Panc1 (cell line): ENCODE data around the gene TAF6. TPM values are rescaled to one million over a fixed set of nuclear protein-coding genes. Genes with fewer than 3 reads are reported as not detected.
A peak's percentile ranks its signal among the peaks of the same experiment; 100 is the strongest.

ENCODE experiments used
- ATAC-seq: fragments of 200-7000 bp; cut with Tn5 transposase; 2 replicates; pipeline ENCODE4 v1.9.1; 2020; ENCODE audit warnings: mild to moderate bottlenecking, moderate library complexity
- BruUV-seq: library from RNA; stranded (reverse); fragments of 400-500 nt; replicated peaks from 2 replicates; lab custom pipeline; 2021; lab: Mats Ljungman, UMichigan
- CTCF ChIA-PET: fragments of 300-600 bp; sonication (Branson Sonifier 250); formaldehyde crosslinking; loops from one replicate; lab custom pipeline; 2022; ENCODE audit warnings: antibody characterized with exemption; lab: Charles Lee
- POLR2A ChIA-PET: fragments of 300-600 bp; sonication (Branson Sonifier 250); formaldehyde crosslinking; loops from one replicate; lab custom pipeline; 2022; ENCODE audit warnings: antibody characterized with exemption; lab: Charles Lee
- DNase-seq: peaks from one replicate; pipeline ENCODE4 v3.0.0-alpha.2; 2010; ENCODE audit warnings: low read depth, low spot score
- H3K27ac ChIP-seq: 2 replicates; pipeline ENCODE4 v1.5.1; 2011; ENCODE audit warnings: mild to moderate bottlenecking, low read length, inconsistent platforms
- H3K27me3 ChIP-seq: fragments of 200-500 bp; sonication (Bioruptor generic); 2 replicates; pipeline ENCODE4 v1.6.0; 2014; ENCODE audit warnings: low read length, inconsistent platforms; ENCODE audit not compliant: control insufficient read depth, insufficient read depth
- H3K36me3 ChIP-seq: fragments of 200-500 bp; sonication (Bioruptor generic); 2 replicates; pipeline ENCODE4 v1.5.1; 2014; ENCODE audit warnings: inconsistent platforms, mild to moderate bottlenecking, low read length, moderate library complexity; ENCODE audit not compliant: control insufficient read depth, insufficient read depth
- H3K4me1 ChIP-seq: 2 replicates; pipeline ENCODE4 v1.5.1; 2011; ENCODE audit warnings: inconsistent platforms, mild to moderate bottlenecking, low read length, moderate library complexity; ENCODE audit not compliant: control insufficient read depth, insufficient read depth
- H3K4me3 ChIP-seq, 2 experiments: 2 replicates each; pipeline ENCODE4 v1.5.1; 2011 to 2012; ENCODE audit warnings: low read depth in 2 of 2, low read length in 2 of 2, mild to moderate bottlenecking in 2 of 2, inconsistent platforms in 1 of 2, moderate library complexity in 1 of 2
- H3K9me3 ChIP-seq: fragments of 200-500 bp; sonication (Bioruptor generic); 2 replicates; pipeline ENCODE4 v1.5.1; 2014; ENCODE audit warnings: low read depth, mild to moderate bottlenecking, inconsistent platforms, low read length, moderate library complexity; ENCODE audit not compliant: control insufficient read depth, insufficient read depth
- CTCF ChIP-seq: fragments of 450-650 bp; IDR thresholded peaks from 2 replicates; pipeline ENCODE4 v1.5.1; 2017; ENCODE audit warnings: mild to moderate bottlenecking
- POLR2AphosphoS5 ChIP-seq: IDR thresholded peaks from 2 replicates; pipeline ENCODE4 v1.6.1; 2012; ENCODE audit warnings: mild to moderate bottlenecking, low read depth, low read length, moderate library complexity
- SIN3A ChIP-seq: IDR thresholded peaks from 2 replicates; pipeline ENCODE4 v1.6.1; 2012; ENCODE audit warnings: low read depth, mild to moderate bottlenecking, low read length, moderate library complexity, borderline replicate concordance; ENCODE audit not compliant: insufficient read depth
- TCF7L2 ChIP-seq: IDR thresholded peaks from 2 replicates; pipeline ENCODE4 v1.6.1; 2011; ENCODE audit warnings: mild to moderate bottlenecking, low read depth, low read length, inconsistent platforms
- in situ Hi-C: cut with HindIII; loops from 2 replicates; pipeline ENCODE4 v1.10.0; 2016; ENCODE audit warnings: low sequenced_read_pairs, low pct_unique_long_range_greater_than_20kb
- intact Hi-C: fragments of 100-400 bp; cut with micrococcal nuclease; formaldehyde crosslinking; loops from one replicate; pipeline ENCODE4 v1.10.0; 2022; ENCODE audit not compliant: unreplicated experiment
- total RNA-seq: library from RNA; stranded (reverse); gene quantifications from one replicate; pipeline ENCODE4 v1.2.1, GENCODE V29; 2021; ENCODE audit not compliant: unreplicated experiment

The TAF6 gene
- total RNA-seq, 1 experiment from 2014 or later: 92.3 TPM

- BruUV-seq: no TSS peak
- CTCF ChIA-PET: interaction anchor here (0.6 to 1.3 kb wide), 2 partner anchors 23 to 28 kb away, joined by 4 to 5 read pairs; no protein-coding TSS in a partner anchor
- H3K36me3 ChIP-seq: peaks cover 32% of the 10 kb centered on the region
- H3K4me3 ChIP-seq: peak within 1 kb of the TSS; percentile 82 to 89
- TF ChIP-seq CTCF: no peak
- TF ChIP-seq TCF7L2: no peak
- peak; percentile 52; the same call in 1 of the 2 replicates for TF ChIP-seq POLR2AphosphoS5
- TF ChIP-seq SIN3A: no peak
- peaks cover 20% of the 10 kb centered on the region for H3K4me1 ChIP-seq
- no peaks in the 10 kb centered on the region for H3K9me3 ChIP-seq
- POLR2A ChIA-PET: interaction anchor here (0.6 to 1.5 kb wide), 12 partner anchors 12 to 597 kb away, joined by 3 to 17 read pairs (median 6); partner anchors contain the start of gene ZKSCAN5
- in situ Hi-C loops (no loop called here), intact Hi-C loops (no loop called here)
- peak; percentile 90 for DNase-seq
- no peaks in the 10 kb centered on the region for H3K27me3 ChIP-seq
- H3K27ac ChIP-seq: peak within 1 kb of the TSS; percentile 93
- ATAC-seq: peak; percentile 90
Measured at GRCh38 chr7:100101016-100101862, 17.9 kb downstream of the TAF6 start, which contains the start of the genes AP4M1 and MCM7. TSS of gene AP4M1 (plus strand) at chr7:100101643. CDS start at chr7:100101715, 72 bp downstream. TSS of gene MCM7 (minus strand) at chr7:100101397. CDS start at chr7:100101294, 103 bp downstream.

- H3K27ac ChIP-seq: peak overlapping the region; percentile 93
- ATAC-seq (peak; percentile 86), DNase-seq (peak; percentile 83)
- H3K36me3 ChIP-seq: peaks cover 38% of the 10 kb centered on the region
- TF ChIP-seq TCF7L2 (peak; percentile 65; the same call in 1 of the 2 replicates), CTCF (no peak), POLR2AphosphoS5 (peak; percentile 74), SIN3A (peak; percentile 99)
- peaks cover 20% of the 10 kb centered on the region for H3K4me1 ChIP-seq
- H3K4me3 ChIP-seq: peak overlapping the region; percentile 82 to 89
- no peaks in the 10 kb centered on the region for H3K9me3 ChIP-seq
- intact Hi-C loops: no loop called here
- in situ Hi-C loops: no loop called here
- no peaks in the 10 kb centered on the region for H3K27me3 ChIP-seq
- no TSS peak for BruUV-seq
- ChIA-PET CTCF (interaction anchor here (1.3 kb wide), 1 partner anchor 29 kb away, joined by 4 read pairs; no protein-coding TSS in a partner anchor), POLR2A (interaction anchor here (0.6 to 1.5 kb wide), 9 partner anchors 12 to 596 kb away, joined by 4 to 17 read pairs (median 9); partner anchors contain the start of genes COPS6, MBLAC1 and ZKSCAN5)
Measured at GRCh38 chr7:100100420-100101015, 18.6 kb downstream of the TAF6 start.

GRCh38 chr7:100099452-100099851 is 19.7 kb downstream of the TAF6 start:
- BruUV-seq: no TSS peak
- POLR2A ChIA-PET: no interaction called here
- no peaks in the 10 kb centered on the region for H3K27me3 ChIP-seq
- in situ Hi-C loops (no loop called here), intact Hi-C loops (no loop called here)
- ATAC-seq (no peak), DNase-seq (no peak)
- TF ChIP-seq SIN3A: no peak
- no peak for TF ChIP-seq TCF7L2
- no peak for TF ChIP-seq CTCF
- peaks cover 49% of the 10 kb centered on the region for H3K36me3 ChIP-seq
- H3K4me3 ChIP-seq: peak overlapping the region; percentile 82 to 89
- no peaks in the 10 kb centered on the region for H3K9me3 ChIP-seq
- peaks cover 21% of the 10 kb centered on the region for H3K4me1 ChIP-seq
- peak overlapping the region; percentile 93 for H3K27ac ChIP-seq
- CTCF ChIA-PET: no interaction called here
